ENCODE data around the gene DCXR.

DCXR gene

GRCh38 chr17:81986606-81987005 lies 50.9 kb downstream of the DCXR start:
- no peak overlapping the region for H3K4me3 ChIP-seq (ENCODE audit: low read length)
- no peak overlapping the region for H3K9ac ChIP-seq (ENCODE audit: low read length)
- H3K4me1 ChIP-seq (ENCODE audit: control insufficient read depth, insufficient read depth, low read length), result peaks cover 10% of the 10 kb centered on the region
- no peaks in the 10 kb centered on the region for H3K27me3 ChIP-seq (ENCODE audit: control insufficient read depth, insufficient read depth, low read length)
- H3K36me3 ChIP-seq (ENCODE audit: control insufficient read depth, insufficient read depth, low read length), result no peaks in the 10 kb centered on the region
- H3K9me3 ChIP-seq (ENCODE audit: control insufficient read depth, low read length), result no peaks in the 10 kb centered on the region
